Ramos (cell line): ENCODE data around the gene VIPR2.
"Not testable (repeated sequence)": the region's sequence is repeated elsewhere in the genome, so short reads cannot be mapped to it uniquely, and the experiment has no call there.

ENCODE experiments used
- in situ Hi-C: fragments of 300-500 bp; cut with MboI; formaldehyde crosslinking; loops from one replicate; pipeline ENCODE4 v1.14.3; 2022; ENCODE audit warnings: low sequenced_read_pairs; ENCODE audit not compliant: unreplicated experiment

Gene VIPR2

DNA sequence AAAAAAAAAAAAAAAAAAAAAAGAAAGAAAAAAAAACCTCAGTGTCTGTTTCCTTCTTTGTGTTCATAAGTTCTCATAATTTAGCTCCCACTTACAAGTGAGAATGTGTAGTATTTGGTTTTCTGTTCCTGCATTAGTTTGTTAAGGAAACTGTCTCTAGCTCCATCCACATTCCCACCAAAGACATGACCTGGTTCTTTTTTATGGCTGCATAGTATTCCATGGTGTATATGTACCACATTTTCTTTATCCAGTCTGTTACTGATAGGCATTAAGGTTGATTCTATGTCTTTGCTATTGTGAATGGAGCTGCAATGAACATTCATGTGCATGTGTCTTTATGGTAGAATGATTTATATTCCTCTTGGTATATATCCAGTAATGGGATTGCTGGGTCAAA lies 21.4 kb downstream of the VIPR2 start:
- in situ Hi-C loops, result not testable (repeated sequence)

- in situ Hi-C loops, result no loop called here
Measured at GRCh38 chr7:159122276-159122675, 22.4 kb downstream of the VIPR2 start.

DNA sequence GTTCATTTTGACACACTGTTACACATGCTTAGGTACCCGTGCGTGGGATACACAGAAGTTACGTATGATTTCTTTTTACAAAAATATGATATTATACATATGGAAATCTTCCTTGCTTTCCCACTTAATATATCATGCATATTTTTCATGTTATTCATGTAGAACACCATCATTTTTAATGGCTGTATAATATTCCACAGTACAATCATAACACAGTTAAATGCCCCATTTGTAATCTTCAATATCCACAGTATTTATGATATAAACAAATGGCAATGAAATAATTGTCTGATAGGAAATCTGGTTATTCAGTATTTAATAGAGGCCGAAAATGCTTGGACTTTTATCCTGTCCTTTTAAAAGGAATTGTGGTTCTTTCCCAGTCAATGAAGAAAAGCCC lies 23.2 kb downstream of the VIPR2 start:
- in situ Hi-C loops, result no loop called here

DNA sequence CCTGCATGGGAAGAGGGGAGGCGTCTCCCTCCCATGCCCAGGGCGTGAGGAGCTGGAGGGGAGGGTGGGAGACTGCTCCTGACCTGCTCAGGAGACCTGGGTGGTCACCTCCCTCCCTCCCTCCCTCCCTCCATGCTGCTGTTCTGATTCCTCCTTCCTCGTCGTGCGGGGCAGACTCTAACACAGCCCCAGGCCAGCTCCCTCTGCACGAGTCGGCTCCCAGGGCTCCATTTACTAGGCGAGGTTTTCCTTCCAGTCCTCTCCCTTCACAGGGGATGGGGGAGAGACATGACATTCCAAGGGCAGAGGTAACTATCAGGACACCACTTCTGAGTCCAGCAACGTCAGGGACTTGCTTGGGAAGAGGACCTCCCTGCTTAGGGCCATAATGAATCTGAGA lies 23.6 kb downstream of the VIPR2 start:
- in situ Hi-C loops, result no loop called here

- in situ Hi-C loops, result no loop called here
Measured at GRCh38 chr7:159120540-159120919, 24.1 kb downstream of the VIPR2 start.

GRCh38 chr7:159119851-159120539 lies 24.7 kb downstream of the VIPR2 start:
- in situ Hi-C loops, result no loop called here

- in situ Hi-C loops, result no loop called here
Measured at GRCh38 chr7:159119026-159119741, 25.5 kb downstream of the VIPR2 start.

DNA sequence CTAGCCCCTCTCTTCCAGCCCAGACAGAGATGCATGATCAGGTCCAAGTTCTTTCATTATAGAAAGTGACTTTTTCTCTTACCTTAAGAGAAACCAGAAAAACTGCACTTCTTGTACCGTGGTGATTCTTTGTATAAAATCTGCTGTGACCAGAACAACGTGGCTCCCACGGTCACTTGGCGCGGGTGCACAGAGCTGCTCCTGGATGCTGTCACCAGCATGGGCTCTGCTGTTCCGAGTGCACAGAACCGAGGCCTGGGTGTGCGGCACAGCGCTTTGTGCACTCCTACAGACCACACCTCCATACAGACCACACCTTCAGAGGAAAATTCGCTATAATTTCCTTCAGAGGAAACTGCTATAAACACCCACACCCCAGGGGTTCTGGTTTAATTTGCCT lies 26.0 kb downstream of the VIPR2 start:
- in situ Hi-C loops, result no loop called here

GRCh38 chr7:159118197-159118595 lies 26.5 kb downstream of the VIPR2 start:
- in situ Hi-C loops, result no loop called here

- in situ Hi-C loops, result no loop called here
Measured at GRCh38 chr7:159117366-159118196, 27.1 kb downstream of the VIPR2 start.

DNA sequence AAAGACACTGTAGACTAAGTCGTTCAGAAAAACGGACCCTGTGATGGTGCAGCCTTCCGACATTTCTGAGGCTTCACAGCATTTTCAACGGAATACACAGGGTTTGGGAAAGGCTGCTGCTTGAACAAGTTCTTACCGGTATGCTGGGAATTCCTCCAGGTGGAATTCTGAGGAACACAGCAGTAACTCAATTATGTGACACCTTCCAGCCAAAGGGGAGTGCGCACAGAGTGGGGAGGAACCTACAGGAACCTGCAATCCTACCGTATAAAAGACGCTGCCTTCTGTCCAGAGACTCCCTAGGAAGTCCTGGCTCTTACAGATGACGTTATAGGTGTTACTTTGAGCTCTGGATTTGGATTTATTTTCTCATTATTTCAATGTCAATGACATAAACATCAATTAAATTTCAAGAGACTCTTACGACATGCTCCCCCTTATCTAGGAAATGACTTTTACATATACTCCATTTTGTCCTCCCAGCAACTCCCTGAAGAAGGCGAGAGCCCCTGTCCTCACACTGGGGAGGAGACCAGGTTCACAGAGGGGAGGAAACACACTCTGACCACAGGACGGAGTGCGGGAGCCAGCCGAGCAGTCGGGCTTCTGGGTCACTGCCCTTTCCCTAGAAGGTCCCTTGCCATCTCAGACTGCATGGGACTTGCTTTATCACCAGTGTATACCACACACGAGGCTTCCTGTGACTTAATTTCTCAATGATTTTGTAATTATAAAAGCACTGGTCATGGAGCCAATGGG lies 27.9 kb downstream of the VIPR2 start:
- in situ Hi-C loops, result no loop called here

GRCh38 chr7:159115601-159116501 lies 28.8 kb downstream of the VIPR2 start:
- in situ Hi-C loops, result no loop called here

GRCh38 chr7:159114981-159115380 lies 29.7 kb downstream of the VIPR2 start:
- in situ Hi-C loops, result no loop called here

GRCh38 chr7:159114096-159114495 lies 30.6 kb downstream of the VIPR2 start:
- in situ Hi-C loops, result no loop called here

- in situ Hi-C loops, result no loop called here
Measured at GRCh38 chr7:159113056-159113455, 31.6 kb downstream of the VIPR2 start.

GRCh38 chr7:159112136-159113011 lies 32.3 kb downstream of the VIPR2 start:
- in situ Hi-C loops, result no loop called here

DNA sequence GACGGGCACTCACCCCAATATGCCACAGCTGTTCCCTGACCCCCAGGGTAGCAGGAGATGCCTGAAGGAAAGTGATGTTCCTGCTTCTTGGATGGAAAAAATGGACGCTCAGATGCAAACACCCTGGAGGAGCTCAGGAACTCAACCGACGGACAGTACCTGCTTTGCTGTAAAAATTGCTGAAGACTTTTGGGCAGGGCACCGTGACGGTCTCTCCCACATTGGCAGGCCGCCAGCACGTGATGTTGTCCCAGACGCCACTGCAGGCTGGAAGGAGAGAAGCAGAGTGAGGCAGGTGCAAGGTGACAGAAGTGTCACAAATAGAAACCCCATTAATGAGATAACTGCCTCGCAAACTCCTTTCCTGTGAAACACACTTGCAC lies 35.0 kb downstream of the VIPR2 start:
- in situ Hi-C loops, result no loop called here

DNA sequence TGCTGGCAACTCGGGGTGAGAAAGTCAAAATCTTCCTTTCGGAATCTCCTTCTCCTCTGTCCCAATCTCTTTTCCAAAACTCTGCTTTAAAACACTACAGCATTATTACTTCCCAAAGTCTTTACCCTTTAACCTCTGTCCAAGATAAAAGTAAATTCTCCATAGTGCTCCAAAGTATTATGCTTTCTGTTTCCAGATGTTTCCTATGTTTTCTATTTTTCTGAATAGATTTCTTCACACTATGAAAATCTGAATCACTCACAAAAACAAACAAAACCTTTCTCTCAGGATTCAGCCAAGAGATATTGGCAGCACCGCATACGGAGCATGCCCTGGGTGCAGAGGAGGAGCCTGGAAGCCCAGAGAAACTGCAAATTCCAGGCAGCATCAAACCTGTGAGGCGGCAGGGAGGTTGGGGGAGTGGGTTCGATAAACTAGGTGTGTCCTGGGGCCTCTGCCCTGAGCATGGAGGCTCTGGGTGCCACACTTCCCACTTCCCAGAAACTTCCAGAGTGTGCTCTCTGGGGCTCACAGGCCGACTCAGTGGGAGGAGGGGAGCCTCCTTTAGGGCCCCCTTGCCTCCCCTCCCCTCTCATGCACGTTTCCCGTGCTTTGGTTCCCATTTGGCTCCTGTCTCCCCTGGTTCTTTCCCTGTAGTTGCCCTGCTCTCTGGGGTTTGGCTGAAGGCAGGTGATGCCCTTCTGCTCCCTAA lies 35.6 kb downstream of the VIPR2 start:
- in situ Hi-C loops, result no loop called here
